Sigmoid colon (tissue), 4 donors: ENCODE results near the gene CAPN8.

Experiments used
- POLR2A ChIP-seq, 2 donors: fragments of 450-650 bp; IDR thresholded peaks; one replicate each; pipeline ENCODE4 v1.6.1; 2016; ENCODE audit warnings: antibody characterized with exemption in 2 of 2, mild to moderate bottlenecking in 2 of 2, moderate library complexity in 2 of 2
- POLR2AphosphoS5 ChIP-seq, 4 donors: sonication (generic); formaldehyde crosslinking; IDR thresholded peaks; one replicate each; pipeline ENCODE4 v1.6.1; 2017; ENCODE audit warnings: antibody characterized with exemption in 4 of 4
- TF ChIP-seq, protein P1 (sequence below), 4 experiments: fragments of 450-650 bp in 3 of 4; fragments of 200-600 bp in 1 of 4; IDR thresholded peaks; one replicate each; pipeline ENCODE4 v1.5.1; 2016 to 2019; ENCODE audit warnings: antibody characterized with exemption in 4 of 4, mild to moderate bottlenecking in 3 of 4, moderate library complexity in 2 of 4

DNA sequence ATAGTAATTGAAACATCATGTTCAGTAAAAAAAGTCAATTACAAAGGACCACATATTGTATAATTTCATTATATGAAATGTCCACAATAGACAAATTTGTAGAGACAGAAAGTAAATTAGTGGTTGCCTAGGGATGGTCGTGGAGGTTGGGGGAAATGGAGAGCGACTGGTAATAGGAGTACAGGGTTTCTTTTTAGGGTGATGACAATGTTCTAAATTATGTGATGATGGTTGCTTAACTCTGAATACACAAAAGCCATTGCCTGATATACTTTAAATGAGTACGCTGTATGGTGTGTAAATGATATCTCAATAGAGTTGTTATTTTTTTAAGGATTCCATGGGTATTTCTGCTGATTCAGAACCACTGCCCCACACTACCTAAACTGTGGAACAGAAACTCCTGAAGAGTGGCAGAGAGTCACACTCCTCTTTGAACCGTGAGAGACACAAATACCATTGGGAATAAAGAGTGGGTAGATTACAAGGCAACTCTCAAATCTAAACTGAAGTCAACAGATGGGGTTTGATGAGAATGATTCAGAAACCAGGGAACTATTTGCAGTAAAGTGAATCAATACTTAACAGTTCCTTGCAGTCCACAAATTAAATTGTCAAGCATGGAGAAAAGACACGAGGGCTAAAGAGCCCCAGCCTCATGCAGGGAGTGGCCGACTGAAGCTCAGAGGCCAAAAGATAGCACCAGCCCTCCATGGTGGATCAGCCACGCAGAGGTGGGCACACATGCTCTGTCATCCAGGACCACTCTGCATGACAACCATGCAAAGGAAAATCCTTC, 118.0 kb downstream of the CAPN8 start:
- TF ChIP-seq, protein P1, sequence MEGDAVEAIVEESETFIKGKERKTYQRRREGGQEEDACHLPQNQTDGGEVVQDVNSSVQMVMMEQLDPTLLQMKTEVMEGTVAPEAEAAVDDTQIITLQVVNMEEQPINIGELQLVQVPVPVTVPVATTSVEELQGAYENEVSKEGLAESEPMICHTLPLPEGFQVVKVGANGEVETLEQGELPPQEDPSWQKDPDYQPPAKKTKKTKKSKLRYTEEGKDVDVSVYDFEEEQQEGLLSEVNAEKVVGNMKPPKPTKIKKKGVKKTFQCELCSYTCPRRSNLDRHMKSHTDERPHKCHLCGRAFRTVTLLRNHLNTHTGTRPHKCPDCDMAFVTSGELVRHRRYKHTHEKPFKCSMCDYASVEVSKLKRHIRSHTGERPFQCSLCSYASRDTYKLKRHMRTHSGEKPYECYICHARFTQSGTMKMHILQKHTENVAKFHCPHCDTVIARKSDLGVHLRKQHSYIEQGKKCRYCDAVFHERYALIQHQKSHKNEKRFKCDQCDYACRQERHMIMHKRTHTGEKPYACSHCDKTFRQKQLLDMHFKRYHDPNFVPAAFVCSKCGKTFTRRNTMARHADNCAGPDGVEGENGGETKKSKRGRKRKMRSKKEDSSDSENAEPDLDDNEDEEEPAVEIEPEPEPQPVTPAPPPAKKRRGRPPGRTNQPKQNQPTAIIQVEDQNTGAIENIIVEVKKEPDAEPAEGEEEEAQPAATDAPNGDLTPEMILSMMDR (IDR thresholded peaks at IDR 0.05): no peak
- TF ChIP-seq POLR2A (IDR thresholded peaks at IDR 0.05) (no peak), POLR2AphosphoS5 (IDR thresholded peaks at IDR 0.05) (no peak)
